ENCODE measurements around the gene USF2. TPM values are rescaled to one million over a fixed set of nuclear protein-coding genes. Genes with fewer than 3 reads are reported as not detected.

USF2 gene
- total RNA-seq, 1 experiment from 2014 or later, result 123 TPM

- peak overlapping the region; percentile 99 to 100 for H3K4me3 Mint-ChIP-seq
- peaks cover 31 to 51% (median 47%) of the 10 kb centered on the region in 3 experiments for H3K36me3 Mint-ChIP-seq (ENCODE audit: insufficient read depth in 1 of 3, low read depth in 3 of 3)
- Histone ChIP-seq H2BK12ac (ENCODE audit: insufficient read length, low read depth, low read length) (no peak overlapping the region), H4K8ac (replicated peaks; ENCODE audit: insufficient read length, low read depth, low read length) (no peak overlapping the region), H2AK5ac (ENCODE audit: insufficient read length, low read length) (no peak overlapping the region), H3K4me1 (ENCODE audit: insufficient read depth, low read length) (no peaks in the 10 kb centered on the region; the same call in 1 of the 2 replicates), H2BK15ac (ENCODE audit: low read depth, low read length) (no peak overlapping the region), H3K14ac (ENCODE audit: insufficient read depth, low read length) (peak overlapping the region; percentile 74), H3K9me3 (ENCODE audit: control insufficient read depth, low read depth, low read length) (no peaks in the 10 kb centered on the region), H3K79me2 (ENCODE audit: insufficient read depth, low read length) (peaks cover 15% of the 10 kb centered on the region; the same call in 1 of the 2 replicates), H3K23ac (ENCODE audit: insufficient read length, low read depth, low read length) (no peak overlapping the region), H2BK120ac (ENCODE audit: low read depth, low read length, poor library complexity, severe bottlenecking) (no peak overlapping the region), H3T11ph (ENCODE audit: low read length) (no peak overlapping the region), H4K5ac (ENCODE audit: insufficient read length, low read depth, low read length) (no peak overlapping the region), H3K4ac (ENCODE audit: low read depth, low read length) (no peak overlapping the region), H4K20me1 (ENCODE audit: control insufficient read depth, insufficient read depth, insufficient read length) (peaks cover 6% of the 10 kb centered on the region), H4K91ac (ENCODE audit: insufficient read length, low read depth, low read length) (no peak overlapping the region), H3K4me2 (ENCODE audit: insufficient read depth, insufficient read length, low read length) (peak overlapping the region; percentile 67), H3K18ac (ENCODE audit: insufficient read length, low read depth, low read length) (peak overlapping the region; percentile 52), H2AFZ (ENCODE audit: low read length) (no peak overlapping the region), H3K56ac (ENCODE audit: insufficient read length, low read depth, low read length) (no peak overlapping the region), H2BK5ac (ENCODE audit: insufficient read length, low read length) (no peak overlapping the region), H2BK20ac (ENCODE audit: low read depth, low read length, poor library complexity, severe bottlenecking) (no peak overlapping the region), H3K9ac (ENCODE audit: extremely low read depth, insufficient read length, low read length) (peak overlapping the region; percentile 99), H3K79me1 (ENCODE audit: insufficient read depth, low read depth, low read length, poor library complexity, severe bottlenecking) (peaks cover 6% of the 10 kb centered on the region), H3K23me2 (ENCODE audit: insufficient read length, low read depth, low read length, poor library complexity, severe bottlenecking) (peaks cover 7% of the 10 kb centered on the region), H3K27ac (ENCODE audit: insufficient read length, low read depth, low read length) (no peak overlapping the region), H3K27me3 (ENCODE audit: insufficient read depth, low read length) (no peaks in the 10 kb centered on the region)
- no CpG with 5 or more reads among the region's 39 CpGs for WGBS (ENCODE audit: extremely low coverage, insufficient read length, low lambda C conversion rate)
- DNase-seq, result peak; percentile 23
- H3K4me1 Mint-ChIP-seq, result peaks cover 38 to 40% of the 10 kb centered on the region in 2 experiments
- H3K27ac Mint-ChIP-seq, result peak overlapping the region; percentile 100
- TF ChIP-seq CTCF (conservative IDR thresholded peaks at IDR 0.05), result no peak
- H3K9me3 Mint-ChIP-seq, result peaks cover 0 to 3% of the 10 kb centered on the region in 2 experiments; a peak in 1 of 5 replicates
- H3K27me3 Mint-ChIP-seq (ENCODE audit: low read depth), result no peaks in the 10 kb centered on the region; the same call in 1 of the 2 replicates
These were observed 19.5 kb upstream of the USF2 start for GRCh38 chr19:35249146-35249847.
